Kidney epithelial cell (primary cell): ENCODE data around the gene RNF227. TPM values are rescaled to one million over a fixed set of nuclear protein-coding genes. Genes with fewer than 3 reads are reported as not detected.

Experiments used
- DNase-seq: peaks from one replicate; pipeline ENCODE4 v3.0.0-alpha.2; 2010; ENCODE audit warnings: low read depth
- H3K27me3 ChIP-seq: 2 replicates; pipeline ENCODE4 v1.6.0; 2011; ENCODE audit warnings: low read length; ENCODE audit not compliant: control insufficient read depth, insufficient read depth
- H3K36me3 ChIP-seq: 2 replicates; pipeline ENCODE4 v1.5.1; 2011; ENCODE audit warnings: low read length; ENCODE audit not compliant: control insufficient read depth, insufficient read depth
- H3K4me3 ChIP-seq: 2 replicates; pipeline ENCODE4 v1.5.1; 2011; ENCODE audit warnings: low read depth, mild to moderate bottlenecking, control low read depth, low read length
- total RNA-seq: library from RNA; depleted of rRNA; stranded (reverse); fragments of >200 nt; gene quantifications from 2 replicates; pipeline ENCODE4 v1.2.3, GENCODE V29; 2015
- TF ChIP-seq, protein P1 (sequence below): IDR thresholded peaks from 2 replicates; pipeline ENCODE4 v1.5.1; 2011; ENCODE audit warnings: mild to moderate bottlenecking, moderate library complexity, low read length, control low read depth, inconsistent platforms; ENCODE audit not compliant: insufficient read depth, poor library complexity, severe bottlenecking

The RNF227 gene
- total RNA-seq, 1 donor from 2014 or later, result 1.5 TPM

- no peak for DNase-seq
- Histone ChIP-seq H3K27me3 (no peaks in the 10 kb centered on the region), H3K4me3 (no peak overlapping the region), H3K36me3 (peaks cover 2% of the 10 kb centered on the region)
- TF ChIP-seq, protein P1, sequence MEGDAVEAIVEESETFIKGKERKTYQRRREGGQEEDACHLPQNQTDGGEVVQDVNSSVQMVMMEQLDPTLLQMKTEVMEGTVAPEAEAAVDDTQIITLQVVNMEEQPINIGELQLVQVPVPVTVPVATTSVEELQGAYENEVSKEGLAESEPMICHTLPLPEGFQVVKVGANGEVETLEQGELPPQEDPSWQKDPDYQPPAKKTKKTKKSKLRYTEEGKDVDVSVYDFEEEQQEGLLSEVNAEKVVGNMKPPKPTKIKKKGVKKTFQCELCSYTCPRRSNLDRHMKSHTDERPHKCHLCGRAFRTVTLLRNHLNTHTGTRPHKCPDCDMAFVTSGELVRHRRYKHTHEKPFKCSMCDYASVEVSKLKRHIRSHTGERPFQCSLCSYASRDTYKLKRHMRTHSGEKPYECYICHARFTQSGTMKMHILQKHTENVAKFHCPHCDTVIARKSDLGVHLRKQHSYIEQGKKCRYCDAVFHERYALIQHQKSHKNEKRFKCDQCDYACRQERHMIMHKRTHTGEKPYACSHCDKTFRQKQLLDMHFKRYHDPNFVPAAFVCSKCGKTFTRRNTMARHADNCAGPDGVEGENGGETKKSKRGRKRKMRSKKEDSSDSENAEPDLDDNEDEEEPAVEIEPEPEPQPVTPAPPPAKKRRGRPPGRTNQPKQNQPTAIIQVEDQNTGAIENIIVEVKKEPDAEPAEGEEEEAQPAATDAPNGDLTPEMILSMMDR, result no peak
Observed at GRCh38 chr17:7951143-7951792, 35.2 kb upstream of the RNF227 start.

DNA sequence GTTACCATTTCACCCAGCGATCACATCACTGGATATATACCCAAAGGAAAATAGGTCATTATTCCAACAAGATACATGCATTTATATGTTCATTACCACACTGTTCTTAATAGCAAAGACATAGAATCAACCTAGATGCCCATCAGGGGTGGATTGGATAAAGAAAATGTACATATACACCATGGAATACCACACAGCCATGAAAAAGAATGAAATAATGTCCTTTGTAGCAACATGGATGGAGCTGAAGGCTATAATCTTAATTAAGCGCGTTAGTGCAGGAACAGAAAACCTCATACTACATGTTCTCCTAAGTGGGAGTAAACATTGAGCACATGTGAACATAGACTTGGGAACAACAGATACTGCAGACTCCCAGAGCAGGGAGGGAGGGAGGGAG, 34.5 kb upstream of the RNF227 start:
- no peaks in the 10 kb centered on the region for H3K27me3 ChIP-seq
- TF ChIP-seq, protein P1, result no peak
- peaks cover 2% of the 10 kb centered on the region for H3K36me3 ChIP-seq
- no peak for DNase-seq
- no peak overlapping the region for H3K4me3 ChIP-seq

DNA sequence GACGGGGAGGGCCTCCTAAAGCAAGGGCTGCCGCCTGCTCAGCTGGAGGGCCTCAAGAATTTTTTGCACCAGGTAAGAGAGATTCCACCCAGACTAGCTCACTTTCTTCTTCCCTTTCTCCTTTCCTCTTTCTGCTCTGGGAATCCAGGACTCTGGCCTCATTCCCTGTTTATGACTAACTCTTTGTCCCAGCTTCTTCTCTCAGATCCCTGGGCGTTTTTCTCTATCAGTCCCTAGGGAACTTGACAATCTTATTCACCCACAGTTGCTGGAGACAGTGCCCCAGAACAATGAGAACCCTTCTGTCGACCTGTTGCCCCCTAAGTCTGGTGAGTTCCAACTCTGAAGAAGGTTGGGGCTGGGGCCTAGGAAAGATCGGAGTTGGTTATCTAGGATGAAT, 31.6 kb upstream of the RNF227 start:
- TF ChIP-seq, protein P1, result no peak
- Histone ChIP-seq H3K36me3 (peaks cover 2% of the 10 kb centered on the region), H3K27me3 (no peaks in the 10 kb centered on the region), H3K4me3 (no peak overlapping the region)
- no peak for DNase-seq

GRCh38 chr17:7946441-7946840, 30.4 kb upstream of the RNF227 start:
- no peaks in the 10 kb centered on the region for H3K27me3 ChIP-seq
- TF ChIP-seq, protein P1, result no peak
- H3K4me3 ChIP-seq, result no peak overlapping the region
- DNase-seq, result no peak
- peaks cover 2% of the 10 kb centered on the region for H3K36me3 ChIP-seq

- H3K27me3 ChIP-seq, result no peaks in the 10 kb centered on the region
- peaks cover 2% of the 10 kb centered on the region for H3K36me3 ChIP-seq
- no peak for DNase-seq
- no peak overlapping the region for H3K4me3 ChIP-seq
- TF ChIP-seq, protein P1, result no peak
Observed at GRCh38 chr17:7945651-7946050, 29.6 kb upstream of the RNF227 start.

- H3K4me3 ChIP-seq, result no peak overlapping the region
- TF ChIP-seq, protein P1, result no peak
- peaks cover 3% of the 10 kb centered on the region for H3K36me3 ChIP-seq
- H3K27me3 ChIP-seq, result no peaks in the 10 kb centered on the region
- no peak for DNase-seq
Observed at GRCh38 chr17:7944326-7944725, 28.2 kb upstream of the RNF227 start.
